AG09309 (cell line): ENCODE data around the gene TOE1.
"Not testable (repeated sequence)": the region's sequence is repeated elsewhere in the genome, so short reads cannot be mapped to it uniquely, and the experiment has no call there.

Experiments used
- DNase-seq: peaks from one replicate; pipeline ENCODE4 v3.0.0-alpha.2; 2010; ENCODE audit warnings: low read depth
- H3K4me3 ChIP-seq: 2 replicates; pipeline ENCODE4 v1.5.1; 2011; ENCODE audit warnings: mild to moderate bottlenecking, low read depth, low read length, moderate library complexity; ENCODE audit not compliant: control insufficient read depth
- CTCF ChIP-seq: IDR thresholded peaks from 2 replicates; pipeline ENCODE4 v1.5.1; 2011; ENCODE audit warnings: mild to moderate bottlenecking, low read depth, low read length, inconsistent platforms; ENCODE audit not compliant: insufficient read depth, control insufficient read depth; ENCODE audit errors: missing control alignments

TOE1 gene

DNA sequence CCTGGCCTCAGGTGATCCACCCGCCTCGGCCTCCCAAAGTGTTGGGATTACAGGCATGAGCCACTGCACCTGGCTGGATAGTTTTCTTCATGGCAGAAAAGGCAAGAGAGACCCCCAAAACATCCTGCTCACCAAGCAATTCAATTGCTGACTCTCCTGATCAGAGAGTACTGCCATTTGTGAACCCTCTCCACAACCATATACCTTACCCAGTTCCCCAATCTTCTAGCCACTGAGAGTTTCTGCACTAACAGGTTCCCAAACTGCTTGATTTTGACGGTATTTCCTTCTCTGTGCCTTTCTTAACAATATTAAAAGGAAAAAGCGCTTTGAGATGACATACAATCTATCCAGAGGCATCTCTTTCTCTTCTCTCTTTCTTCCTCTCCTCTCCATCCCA is 40.2 kb downstream of the TOE1 start:
- H3K4me3 ChIP-seq, result no peak overlapping the region
- no peak for DNase-seq
- TF ChIP-seq CTCF, result no peak

- no peak overlapping the region for H3K4me3 ChIP-seq
- DNase-seq, result no peak
- no peak for TF ChIP-seq CTCF
Measured at GRCh38 chr1:45380730-45381129, 40.8 kb downstream of the TOE1 start.

DNA sequence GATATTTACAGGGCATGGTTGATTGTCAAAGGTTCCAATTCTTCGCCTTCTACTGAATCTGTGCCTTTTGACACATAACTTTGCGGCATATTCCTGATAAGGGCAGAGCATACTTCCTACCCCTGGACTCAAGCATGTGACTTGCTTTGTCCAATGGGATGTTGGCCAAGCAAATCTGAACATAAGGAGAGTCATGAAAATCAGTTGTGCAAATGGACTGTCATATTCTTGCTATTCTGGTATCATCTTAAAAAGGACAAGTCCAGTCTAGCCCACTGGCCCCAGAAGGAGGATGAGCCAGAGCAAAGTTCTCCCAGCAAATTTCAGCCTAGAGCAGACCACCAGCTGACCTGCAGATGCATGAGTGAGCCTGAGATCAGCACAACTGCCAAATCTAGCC is 41.3 kb downstream of the TOE1 start:
- no peak for TF ChIP-seq CTCF
- no peak overlapping the region for H3K4me3 ChIP-seq
- no peak for DNase-seq

DNA sequence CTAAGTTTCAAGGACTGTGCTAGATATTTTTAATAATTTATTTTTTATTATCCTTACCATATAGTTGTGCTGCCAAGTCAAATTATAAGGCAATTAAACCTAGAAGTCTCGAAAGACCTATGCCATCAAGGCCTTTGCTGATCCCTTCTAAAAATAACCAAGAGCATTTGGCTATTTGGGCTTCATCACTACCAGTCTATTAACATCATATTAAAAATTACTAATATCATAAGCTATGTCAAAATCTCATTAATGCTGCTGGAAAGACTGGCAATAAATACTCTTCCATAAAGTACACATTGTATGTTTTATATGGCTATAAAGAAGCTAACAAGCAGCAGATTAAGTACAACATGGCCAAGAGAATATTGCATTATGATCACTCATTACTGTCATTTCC is 43.2 kb downstream of the TOE1 start:
- no peak for DNase-seq
- H3K4me3 ChIP-seq, result no peak overlapping the region
- TF ChIP-seq CTCF, result no peak

GRCh38 chr1:45384213-45384612 is 44.2 kb downstream of the TOE1 start:
- not testable (repeated sequence) for H3K4me3 ChIP-seq, DNase-seq

DNA sequence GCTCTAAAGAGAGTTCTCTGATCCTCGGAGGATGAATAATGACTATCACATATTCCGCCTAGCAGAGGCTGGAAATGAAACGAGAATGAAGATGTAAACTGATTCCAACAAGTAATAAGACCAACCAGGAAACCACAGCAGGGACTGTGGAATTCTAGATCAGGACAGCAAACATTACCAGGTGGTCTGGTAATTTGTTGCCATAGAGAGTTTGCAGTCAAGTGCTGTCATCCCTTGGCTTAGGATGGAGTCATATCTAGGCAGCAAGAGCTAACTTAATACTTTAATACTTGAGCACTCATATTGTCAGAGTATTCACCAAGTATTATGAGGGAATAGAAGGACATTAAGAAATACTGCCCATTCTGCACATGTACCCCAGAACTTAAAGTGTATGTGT is 45.3 kb downstream of the TOE1 start:
- TF ChIP-seq CTCF, result no peak
- H3K4me3 ChIP-seq, result no peak overlapping the region
- DNase-seq, result no peak

DNA sequence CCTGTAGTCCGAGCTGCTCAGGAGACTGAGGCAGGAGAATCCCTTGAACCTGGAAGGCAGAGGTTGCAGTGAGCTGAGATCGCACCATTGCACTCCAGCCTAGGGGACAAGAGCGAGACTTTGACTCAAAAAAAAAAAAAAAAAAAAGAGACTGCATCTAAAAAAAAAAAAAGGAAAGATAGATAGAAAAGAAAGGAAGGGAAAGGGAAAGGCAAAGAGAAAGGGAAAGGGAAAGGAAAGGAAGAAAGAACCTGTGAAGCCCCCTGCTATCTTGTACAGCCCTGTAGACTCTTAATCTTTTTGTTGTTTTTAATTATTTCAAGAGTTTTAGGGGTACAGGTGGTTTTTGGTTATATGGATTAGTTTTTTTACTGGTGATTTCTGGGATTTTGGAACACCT is 46.2 kb downstream of the TOE1 start:
- H3K4me3 ChIP-seq, result no peak overlapping the region
- DNase-seq, result no peak
- no peak for TF ChIP-seq CTCF
